Upper lobe of left lung (tissue), 4 donors: ENCODE results near the gene MRPL16.

Experiments
- EP300 ChIP-seq, 4 donors: sonication (generic); formaldehyde crosslinking; IDR thresholded peaks; one replicate each; pipeline ENCODE4 v1.5.1; 2017; ENCODE audit warnings: antibody characterized with exemption in 4 of 4, control low read depth in 2 of 4
- POLR2A ChIP-seq, 4 donors: fragments of 450-650 bp; IDR thresholded peaks; one replicate each; pipeline ENCODE4 v1.5.1; 2016 to 2017; ENCODE audit warnings: antibody characterized with exemption in 4 of 4, mild to moderate bottlenecking in 2 of 4
- POLR2AphosphoS5 ChIP-seq, 2 donors: sonication (generic); formaldehyde crosslinking; IDR thresholded peaks; one replicate each; pipeline ENCODE4 v1.5.1; 2017; ENCODE audit warnings: antibody characterized with exemption in 2 of 2
- TF ChIP-seq, protein P1 (sequence below), 6 experiments: fragments of 450-650 bp in 4 of 6; fragments of 200-600 bp in 2 of 6; sonication (generic) in 2 of 6; IDR thresholded peaks; one replicate each; pipeline ENCODE4 v1.5.1; 2016 to 2019; ENCODE audit warnings: antibody characterized with exemption in 6 of 6

DNA sequence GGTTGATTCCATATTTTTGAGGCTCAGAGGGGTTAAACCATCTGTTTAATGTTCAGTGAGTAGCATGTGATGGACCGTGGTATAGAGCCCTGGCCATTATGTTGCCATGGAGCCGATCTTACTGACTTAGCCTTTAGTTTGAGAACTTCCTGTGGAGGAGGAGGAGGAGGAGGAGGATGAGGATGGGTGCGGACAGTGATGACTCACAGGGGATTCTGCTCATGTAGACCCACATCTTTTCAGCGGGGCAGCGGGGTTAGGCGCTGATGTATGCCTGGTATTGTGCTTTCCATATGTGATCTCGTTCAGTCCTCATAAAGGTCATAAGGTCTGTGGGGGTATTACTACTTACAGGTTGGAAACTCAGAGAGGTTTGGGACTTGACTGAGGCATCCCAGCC is 41.5 kb downstream of the MRPL16 start:
- TF ChIP-seq, protein P1, sequence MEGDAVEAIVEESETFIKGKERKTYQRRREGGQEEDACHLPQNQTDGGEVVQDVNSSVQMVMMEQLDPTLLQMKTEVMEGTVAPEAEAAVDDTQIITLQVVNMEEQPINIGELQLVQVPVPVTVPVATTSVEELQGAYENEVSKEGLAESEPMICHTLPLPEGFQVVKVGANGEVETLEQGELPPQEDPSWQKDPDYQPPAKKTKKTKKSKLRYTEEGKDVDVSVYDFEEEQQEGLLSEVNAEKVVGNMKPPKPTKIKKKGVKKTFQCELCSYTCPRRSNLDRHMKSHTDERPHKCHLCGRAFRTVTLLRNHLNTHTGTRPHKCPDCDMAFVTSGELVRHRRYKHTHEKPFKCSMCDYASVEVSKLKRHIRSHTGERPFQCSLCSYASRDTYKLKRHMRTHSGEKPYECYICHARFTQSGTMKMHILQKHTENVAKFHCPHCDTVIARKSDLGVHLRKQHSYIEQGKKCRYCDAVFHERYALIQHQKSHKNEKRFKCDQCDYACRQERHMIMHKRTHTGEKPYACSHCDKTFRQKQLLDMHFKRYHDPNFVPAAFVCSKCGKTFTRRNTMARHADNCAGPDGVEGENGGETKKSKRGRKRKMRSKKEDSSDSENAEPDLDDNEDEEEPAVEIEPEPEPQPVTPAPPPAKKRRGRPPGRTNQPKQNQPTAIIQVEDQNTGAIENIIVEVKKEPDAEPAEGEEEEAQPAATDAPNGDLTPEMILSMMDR (IDR thresholded peaks at IDR 0.05), result no peak
- TF ChIP-seq POLR2A (IDR thresholded peaks at IDR 0.05), result no peak
- TF ChIP-seq POLR2AphosphoS5 (IDR thresholded peaks at IDR 0.05), result no peak
- TF ChIP-seq EP300 (IDR thresholded peaks at IDR 0.05), result no peak
